Activated naive CD4-positive, alpha-beta T cell treated with anti-CD3 and anti-CD28 coated beads for 36 hours (primary cell): ENCODE measurements around the gene TMEM132E. TPM values are rescaled to one million over a fixed set of nuclear protein-coding genes. Genes with fewer than 3 reads are reported as not detected.

ENCODE experiments used
- CTCF ChIA-PET: fragments of 350-600 bp; sonication (Branson Sonifier 250); formaldehyde crosslinking; loops from one replicate; lab custom pipeline; 2021; ENCODE audit warnings: antibody characterized with exemption; lab: Charles Lee
- DNase-seq: peaks from one replicate; pipeline ENCODE4 v3.0.0-alpha.2; 2020
- H3K27ac Mint-ChIP-seq: one replicate; pipeline ENCODE4 v1.8.0; 2021; ENCODE audit warnings: mild to moderate bottlenecking, mixed read lengths
- H3K27me3 Mint-ChIP-seq: one replicate; pipeline ENCODE4 v1.8.0; 2021; ENCODE audit warnings: low read depth, mixed read lengths
- H3K36me3 Mint-ChIP-seq: one replicate; pipeline ENCODE4 v1.8.0; 2021; ENCODE audit warnings: low read depth, mixed read lengths
- H3K4me1 Mint-ChIP-seq: one replicate; pipeline ENCODE4 v1.8.0; 2021; ENCODE audit warnings: low read depth, mixed read lengths
- H3K4me3 Mint-ChIP-seq: one replicate; pipeline ENCODE4 v1.8.0; 2021; ENCODE audit warnings: mild to moderate bottlenecking, moderate library complexity, mixed read lengths
- H3K9me3 Mint-ChIP-seq: one replicate; pipeline ENCODE4 v1.8.0; 2021; ENCODE audit warnings: mixed read lengths
- intact Hi-C: fragments of 100-400 bp; cut with micrococcal nuclease; formaldehyde crosslinking; loops from one replicate; pipeline ENCODE4 v1.15.1; 2023
- total RNA-seq, 2 experiments: library from RNA; stranded (reverse); gene quantifications; one replicate each; pipeline ENCODE4 v1.2.3, GENCODE V29; 2021

The TMEM132E gene
- total RNA-seq, 2 experiments from 2014 or later, result not detected

DNA sequence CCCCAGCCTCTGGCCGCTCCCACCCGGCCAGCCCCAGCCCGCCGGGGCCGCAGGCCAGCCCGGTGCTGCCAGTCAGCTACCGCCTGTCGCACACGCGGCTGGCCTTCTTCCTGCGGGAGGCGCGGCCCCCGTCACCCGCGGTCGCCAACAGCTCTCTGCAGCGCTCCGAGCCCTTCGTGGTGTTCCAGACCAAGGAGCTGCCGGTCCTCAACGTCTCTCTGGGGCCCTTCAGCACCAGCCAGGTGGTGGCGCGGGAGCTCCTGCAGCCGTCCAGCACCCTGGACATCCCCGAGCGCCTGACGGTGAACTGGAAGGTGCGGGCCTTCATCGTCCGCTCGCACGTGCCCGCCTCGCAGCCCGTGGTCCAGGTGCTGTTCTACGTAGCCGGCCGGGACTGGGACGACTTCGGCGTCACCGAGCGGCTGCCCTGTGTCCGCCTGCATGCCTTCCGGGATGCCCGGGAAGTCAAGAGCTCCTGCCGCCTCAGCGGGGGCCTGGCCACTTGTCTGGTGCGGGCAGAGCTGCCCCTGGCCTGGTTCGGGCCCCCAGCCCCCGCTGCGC lies 46.8 kb downstream of the TMEM132E start:
- CTCF ChIA-PET, result interaction anchor here (0.6 to 1.0 kb wide), 2 partner anchors 25 to 538 kb away, joined by 3 to 4 read pairs; no protein-coding TSS in a partner anchor
- Mint-ChIP-seq H3K4me1 (no peaks in the 10 kb centered on the region), H3K4me3 (no peak overlapping the region), H3K36me3 (no peaks in the 10 kb centered on the region), H3K27me3 (peaks cover 53% of the 10 kb centered on the region), H3K9me3 (no peaks in the 10 kb centered on the region), H3K27ac (no peak overlapping the region)
- DNase-seq, result peak; percentile 24
- intact Hi-C loops, result loop anchor here (2.0 kb wide), 1 partner anchor 493 kb away; the partner anchor contains the start of gene RAD51D

DNA sequence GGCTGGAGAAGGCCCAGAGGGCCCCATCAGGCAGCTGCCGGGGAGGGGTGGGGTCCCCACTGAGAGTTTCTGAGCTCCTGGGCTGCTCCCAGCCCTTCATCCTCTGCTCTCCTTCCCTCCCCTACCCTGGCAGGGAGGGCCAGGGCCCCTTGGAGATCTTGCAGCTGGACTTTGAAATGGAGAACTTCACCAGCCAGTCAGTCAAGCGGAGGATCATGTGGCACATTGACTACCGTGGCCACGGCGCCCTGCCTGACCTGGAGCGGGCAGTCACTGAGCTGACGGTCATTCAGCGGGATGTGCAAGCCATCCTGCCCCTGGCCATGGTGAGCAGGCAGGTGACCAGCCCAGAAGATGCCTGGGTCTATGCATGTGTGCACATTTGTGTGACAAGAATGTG lies 49.5 kb downstream of the TMEM132E start:
- H3K9me3 Mint-ChIP-seq, result no peaks in the 10 kb centered on the region
- intact Hi-C loops, result no loop called here
- CTCF ChIA-PET, result interaction anchor here (1.3 kb wide), 1 partner anchor 9 kb away, joined by 3 read pairs; no protein-coding TSS in a partner anchor
- no peak overlapping the region for H3K4me3 Mint-ChIP-seq
- no peak for DNase-seq
- H3K36me3 Mint-ChIP-seq, result no peaks in the 10 kb centered on the region
- H3K27me3 Mint-ChIP-seq, result peaks cover 40% of the 10 kb centered on the region
- H3K27ac Mint-ChIP-seq, result no peak overlapping the region
- H3K4me1 Mint-ChIP-seq, result no peaks in the 10 kb centered on the region

GRCh38 chr17:34633351-34633750 lies 54.0 kb downstream of the TMEM132E start:
- intact Hi-C loops, result no loop called here
- Mint-ChIP-seq H3K4me1 (peaks cover 2% of the 10 kb centered on the region), H3K27me3 (peaks cover 5% of the 10 kb centered on the region), H3K9me3 (no peaks in the 10 kb centered on the region), H3K4me3 (no peak overlapping the region), H3K36me3 (no peaks in the 10 kb centered on the region), H3K27ac (no peak overlapping the region)
- CTCF ChIA-PET, result interaction anchor here (1.0 kb wide), 1 partner anchor 31 kb away, joined by 3 read pairs; no protein-coding TSS in a partner anchor
- no peak for DNase-seq

- CTCF ChIA-PET, result interaction anchor here (1.0 kb wide), 1 partner anchor 32 kb away, joined by 3 read pairs; no protein-coding TSS in a partner anchor
- no peak for DNase-seq
- Mint-ChIP-seq H3K4me3 (no peak overlapping the region), H3K36me3 (no peaks in the 10 kb centered on the region), H3K9me3 (no peaks in the 10 kb centered on the region), H3K27me3 (peaks cover 5% of the 10 kb centered on the region), H3K4me1 (peaks cover 2% of the 10 kb centered on the region), H3K27ac (no peak overlapping the region)
- intact Hi-C loops, result no loop called here
Observed at GRCh38 chr17:34633760-34634159, 54.4 kb downstream of the TMEM132E start.

GRCh38 chr17:34634551-34635160 lies 55.3 kb downstream of the TMEM132E start:
- CTCF ChIA-PET, result interaction anchor here (5.2 kb wide), 1 partner anchor 93 kb away, joined by 25 read pairs; no protein-coding TSS in a partner anchor
- Mint-ChIP-seq H3K4me1 (peaks cover 2% of the 10 kb centered on the region), H3K27ac (no peak overlapping the region), H3K36me3 (no peaks in the 10 kb centered on the region), H3K27me3 (peaks cover 3% of the 10 kb centered on the region), H3K4me3 (no peak overlapping the region), H3K9me3 (no peaks in the 10 kb centered on the region)
- no peak for DNase-seq
- intact Hi-C loops, result no loop called here

- no peaks in the 10 kb centered on the region for H3K27me3 Mint-ChIP-seq
- CTCF ChIA-PET, result interaction anchor here (5.2 kb wide), 1 partner anchor 94 kb away, joined by 25 read pairs; no protein-coding TSS in a partner anchor
- intact Hi-C loops, result no loop called here
- H3K9me3 Mint-ChIP-seq, result no peaks in the 10 kb centered on the region
- no peak overlapping the region for H3K27ac Mint-ChIP-seq
- no peaks in the 10 kb centered on the region for H3K36me3 Mint-ChIP-seq
- no peak overlapping the region for H3K4me3 Mint-ChIP-seq
- DNase-seq, result no peak
- H3K4me1 Mint-ChIP-seq, result peaks cover 2% of the 10 kb centered on the region
Observed at GRCh38 chr17:34635876-34636275, 56.5 kb downstream of the TMEM132E start.

DNA sequence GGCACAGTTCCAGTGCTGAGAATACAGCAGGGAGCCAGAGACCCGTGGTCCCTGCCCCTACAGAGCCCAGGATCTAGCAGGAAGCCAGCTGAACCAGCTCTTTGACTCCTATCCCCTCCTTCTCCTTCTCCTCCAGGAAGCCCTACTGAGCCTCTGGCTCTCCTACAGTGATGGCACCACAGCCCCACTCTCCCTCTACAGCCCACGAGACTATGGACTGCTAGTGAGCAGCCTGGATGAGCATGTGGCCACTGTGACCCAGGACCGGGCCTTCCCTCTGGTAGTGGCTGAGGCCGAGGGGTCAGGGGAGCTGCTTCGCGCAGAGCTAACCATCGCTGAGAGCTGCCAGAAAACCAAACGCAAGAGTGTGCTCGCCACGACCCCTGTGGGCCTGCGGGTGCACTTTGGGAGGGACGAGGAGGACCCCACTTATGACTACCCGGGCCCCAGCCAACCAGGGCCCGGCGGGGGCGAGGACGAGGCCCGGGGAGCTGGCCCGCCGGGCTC lies 57.7 kb downstream of the TMEM132E start:
- CTCF ChIA-PET, result interaction anchor here (0.9 to 5.2 kb wide), 10 partner anchors 11 to 219 kb away, joined by 3 to 25 read pairs (median 6); no protein-coding TSS in a partner anchor
- no peaks in the 10 kb centered on the region for H3K9me3 Mint-ChIP-seq
- H3K4me3 Mint-ChIP-seq, result peak overlapping the region; percentile 30

GRCh38 chr17:34637548-34638525 lies 58.5 kb downstream of the TMEM132E start:
- Mint-ChIP-seq H3K4me3 (peak overlapping the region; percentile 63), H3K27ac (no peak overlapping the region), H3K9me3 (no peaks in the 10 kb centered on the region), H3K36me3 (no peaks in the 10 kb centered on the region), H3K4me1 (peaks cover 2% of the 10 kb centered on the region), H3K27me3 (peaks cover 3% of the 10 kb centered on the region)
- peak; percentile 89 for DNase-seq
- CTCF ChIA-PET, result interaction anchor here (0.6 to 5.2 kb wide), 24 partner anchors 10 to 483 kb away, joined by 3 to 25 read pairs (median 4); partner anchors contain the start of genes FNDC8 and RAD51D
- intact Hi-C loops, result loop anchor here (1.0 to 2.0 kb wide), 4 partner anchors 53 to 480 kb away; no protein-coding TSS in a partner anchor

More for the DNA sequence above, 57.7 kb downstream of the TMEM132E start:
- Mint-ChIP-seq H3K36me3 (no peaks in the 10 kb centered on the region), H3K27ac (no peak overlapping the region), H3K4me1 (peaks cover 2% of the 10 kb centered on the region), H3K27me3 (peaks cover 3% of the 10 kb centered on the region)
- DNase-seq, result no peak
- intact Hi-C loops, result no loop called here

- Mint-ChIP-seq H3K4me3 (peak overlapping the region; percentile 63), H3K9me3 (no peaks in the 10 kb centered on the region), H3K27me3 (peaks cover 3% of the 10 kb centered on the region), H3K36me3 (no peaks in the 10 kb centered on the region), H3K4me1 (peaks cover 2% of the 10 kb centered on the region), H3K27ac (no peak overlapping the region)
- intact Hi-C loops, result loop anchor here (1.0 to 2.0 kb wide), 4 partner anchors 54 to 480 kb away; no protein-coding TSS in a partner anchor
- CTCF ChIA-PET, result interaction anchor here (0.7 to 5.2 kb wide), 20 partner anchors 9 to 482 kb away, joined by 3 to 25 read pairs (median 4); partner anchors contain the start of genes FNDC8 and RAD51D
- DNase-seq, result no peak
Observed at GRCh38 chr17:34638526-34639260, 59.3 kb downstream of the TMEM132E start.

DNA sequence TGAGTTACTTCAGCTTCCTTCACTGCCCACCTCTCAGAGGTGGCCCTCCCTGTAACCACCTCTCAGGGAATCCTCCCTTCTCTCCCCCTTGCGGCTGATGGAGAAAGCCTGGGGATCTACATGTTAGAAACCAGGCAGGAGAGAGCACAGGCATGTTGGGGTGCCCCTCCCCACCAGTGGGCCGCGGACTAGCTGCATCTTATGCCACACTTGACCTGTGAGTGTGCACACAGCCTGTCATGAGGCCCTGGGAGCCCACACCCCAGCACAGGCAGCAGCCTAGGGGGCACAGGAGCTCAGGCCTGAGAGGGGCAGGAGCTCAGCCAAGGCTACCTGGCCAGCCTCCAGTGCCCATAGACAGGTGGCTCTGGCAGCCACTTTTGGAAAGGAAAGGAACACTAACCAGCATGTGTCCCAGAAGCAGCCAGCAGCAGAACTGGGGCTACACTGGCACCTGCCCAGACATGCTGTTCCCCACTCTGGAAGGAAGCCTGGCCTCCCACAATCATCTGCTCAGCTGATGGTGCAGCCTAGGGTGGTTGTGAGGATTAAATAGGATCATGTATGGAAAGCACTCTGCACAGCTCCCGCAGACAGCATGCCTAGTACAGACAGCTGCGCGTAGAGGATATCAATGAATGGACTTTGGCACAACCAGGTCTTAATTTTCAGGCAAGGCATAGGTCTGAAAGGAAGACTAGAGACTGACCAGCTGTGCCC lies 60.5 kb downstream of the TMEM132E start:
- no peaks in the 10 kb centered on the region for H3K36me3 Mint-ChIP-seq
- H3K27me3 Mint-ChIP-seq, result peaks cover 3% of the 10 kb centered on the region
- H3K9me3 Mint-ChIP-seq, result no peaks in the 10 kb centered on the region
- no peak overlapping the region for H3K4me3 Mint-ChIP-seq
- CTCF ChIA-PET, result interaction anchor here (1.4 to 3.2 kb wide), 4 partner anchors 8 to 97 kb away, joined by 3 to 15 read pairs (median 6); no protein-coding TSS in a partner anchor
- no peak for DNase-seq
- intact Hi-C loops, result loop anchor here (2.0 kb wide), 1 partner anchor 55 kb away; no protein-coding TSS in a partner anchor
- H3K27ac Mint-ChIP-seq, result no peak overlapping the region
- peaks cover 2% of the 10 kb centered on the region for H3K4me1 Mint-ChIP-seq
